SK-N-SH (cell line): ENCODE results near the gene ARMC10. TPM values are rescaled to one million over a fixed set of nuclear protein-coding genes. Genes with fewer than 3 reads are reported as not detected.

ENCODE experiments used
- CTCF ChIA-PET: fragments of 300-600, 350-600 bp; formaldehyde crosslinking; extraction: SDS; loops from one replicate; lab custom pipeline; 2021; lab: Yijun Ruan, JAX
- POLR2A ChIA-PET: fragments of 350-600 bp; sonication (Branson Sonifier 250); formaldehyde crosslinking; extraction: SDS; loops from one replicate; lab custom pipeline; 2020; ENCODE audit warnings: antibody characterized with exemption, inconsistent platforms; lab: Yijun Ruan, JAX
- DNase-seq: peaks from one replicate; pipeline ENCODE4 v3.0.0; 2012
- H2AFZ ChIP-seq: fragments of 200-600 bp; sonication (generic); 2 replicates; pipeline ENCODE4 v1.8.1; 2016; ENCODE audit warnings: antibody characterized with exemption, mild to moderate bottlenecking, low read depth
- H3F3A ChIP-seq: fragments of 200-600 bp; sonication (generic); replicated peaks from 2 replicates; pipeline ENCODE3; 2016; ENCODE audit warnings: antibody characterized with exemption, mild to moderate bottlenecking; ENCODE audit not compliant: insufficient read depth
- H3K27ac ChIP-seq, 2 experiments: fragments of 200-500 bp in 1 of 2; fragments of 200-600 bp in 1 of 2; sonication (Bioruptor generic) in 1 of 2; sonication (generic), shearing (Covaris generic) in 1 of 2; 2 replicates each; pipeline versions ENCODE4 v1.5.1 to v1.6.1; 2014 to 2016; ENCODE audit warnings: low read depth in 2 of 2, inconsistent platforms in 1 of 2, low read length in 1 of 2, mild to moderate bottlenecking in 1 of 2, mixed read lengths in 1 of 2
- H3K27me3 ChIP-seq: fragments of 200-600 bp; sonication (generic), shearing (Covaris generic); 2 replicates; pipeline ENCODE4 v1.6.1; 2016; ENCODE audit warnings: mixed run types; ENCODE audit not compliant: insufficient read depth
- H3K36me3 ChIP-seq, 2 experiments: fragments of 200-500 bp in 1 of 2; fragments of 200-600 bp in 1 of 2; sonication (Bioruptor generic) in 1 of 2; sonication (generic) in 1 of 2; replicated peaks in 1 of 2; 2 replicates each; pipeline versions ENCODE3 to v1.5.1; 2014 to 2016; ENCODE audit warnings: low read length in 1 of 2, mild to moderate bottlenecking in 1 of 2; ENCODE audit not compliant: insufficient read depth in 2 of 2, control insufficient read depth in 1 of 2
- H3K4me1 ChIP-seq, 2 experiments: fragments of 200-500 bp in 1 of 2; fragments of 200-600 bp in 1 of 2; sonication (Bioruptor generic) in 1 of 2; sonication (generic), shearing (Covaris generic) in 1 of 2; 2 replicates each; pipeline versions ENCODE4 v1.5.1 to v1.6.1; 2014 to 2016; ENCODE audit warnings: low read depth in 1 of 2, low read length in 1 of 2, mixed run types in 1 of 2; ENCODE audit not compliant: insufficient read depth in 2 of 2, control insufficient read depth in 1 of 2
- H3K4me2 ChIP-seq: fragments of 200-600 bp; sonication (generic), shearing (Covaris generic); 2 replicates; pipeline ENCODE4 v1.6.1; 2017; ENCODE audit warnings: mixed run types
- H3K4me3 ChIP-seq, 2 experiments: fragments of 200-500 bp in 1 of 2; fragments of 200-600 bp in 1 of 2; sonication (Bioruptor generic) in 1 of 2; sonication (generic), shearing (Covaris generic) in 1 of 2; 2 replicates each; pipeline versions ENCODE4 v1.5.1 to v1.8.1; 2014 to 2016; ENCODE audit warnings: low read depth in 2 of 2, inconsistent platforms in 1 of 2, low read length in 1 of 2, mild to moderate bottlenecking in 1 of 2, mixed read lengths in 1 of 2, moderate library complexity in 1 of 2
- H3K79me2 ChIP-seq: fragments of 200-600 bp; sonication (generic); 2 replicates; pipeline ENCODE4 v1.8.1; 2017; ENCODE audit warnings: mild to moderate bottlenecking; ENCODE audit not compliant: insufficient read depth
- H3K9ac ChIP-seq: fragments of 200-600 bp; sonication (generic); 2 replicates; pipeline ENCODE4 v1.6.1; 2017; ENCODE audit warnings: mixed run types
- H3K9me2 ChIP-seq: fragments of 200-600 bp; sonication (generic); 2 replicates; pipeline ENCODE4 v1.6.1; 2017; ENCODE audit warnings: mixed run types
- H3K9me3 ChIP-seq: fragments of 200-600 bp; sonication (generic); 2 replicates; pipeline ENCODE4 v1.6.1; 2017; ENCODE audit warnings: mixed run types, mild to moderate bottlenecking, moderate library complexity
- H4K20me1 ChIP-seq: fragments of 200-600 bp; sonication (generic); 2 replicates; pipeline ENCODE4 v1.6.1; 2017; ENCODE audit warnings: mild to moderate bottlenecking, mixed run types; ENCODE audit not compliant: insufficient read depth
- FOXJ3 ChIP-seq: sonication (generic); formaldehyde crosslinking; IDR thresholded peaks from 2 replicates; pipeline ENCODE4 v1.5.1; 2020; ENCODE audit warnings: mild to moderate bottlenecking, missing genetic modification reagents
- GATA2 ChIP-seq: sonication (generic); formaldehyde crosslinking; IDR thresholded peaks from 2 replicates; pipeline ENCODE4 v1.5.0; 2020; ENCODE audit warnings: mild to moderate bottlenecking, missing genetic modification reagents
- JUND ChIP-seq: IDR thresholded peaks from 2 replicates; pipeline ENCODE4 v1.4.0; 2012
- MEF2A ChIP-seq: IDR thresholded peaks from 2 replicates; pipeline ENCODE4 v1.4.0; 2012; ENCODE audit warnings: low read depth, borderline replicate concordance
- NFIC ChIP-seq: IDR thresholded peaks from 2 replicates; pipeline ENCODE4 v1.4.0; 2012; ENCODE audit warnings: borderline replicate concordance
- PBX3 ChIP-seq: IDR thresholded peaks from 2 replicates; pipeline ENCODE4; 2012
- RCOR1 ChIP-seq: fragments of 150-350 bp; IDR thresholded peaks from 2 replicates; pipeline ENCODE4 v1.6.1; 2017; ENCODE audit warnings: antibody characterized with exemption, low read length
- SIN3A ChIP-seq: IDR thresholded peaks from 2 replicates; pipeline ENCODE4 v1.6.1; 2012; ENCODE audit warnings: low read depth, mild to moderate bottlenecking, low read length, moderate library complexity, borderline replicate concordance
- SMC3 ChIP-seq: IDR thresholded peaks from 2 replicates; pipeline ENCODE4 v1.6.1; 2012; ENCODE audit warnings: low read depth, low read length, improper control_type of control experiment
- TCF12 ChIP-seq: IDR thresholded peaks from 2 replicates; pipeline ENCODE4 v1.4.0; 2012
- TEAD4 ChIP-seq: IDR thresholded peaks from 2 replicates; pipeline ENCODE4 v1.4.0; 2012; ENCODE audit warnings: mild to moderate bottlenecking, borderline replicate concordance; ENCODE audit not compliant: insufficient read depth
- USF1 ChIP-seq: IDR thresholded peaks from 2 replicates; pipeline ENCODE4 v1.4.0; 2012; ENCODE audit warnings: low read depth, borderline replicate concordance
- ZBTB33 ChIP-seq: IDR thresholded peaks from 2 replicates; pipeline ENCODE4 v1.4.0; 2012; ENCODE audit warnings: low read depth, borderline replicate concordance
- WGBS: methylation state at CpG from one replicate; pipeline ENCODE4 v1.1.6; 2017; ENCODE audit warnings: low lambda C conversion rate; 5-methylcytosine and 5-hydroxymethylcytosine counted together
- polyA plus RNA-seq, 3 experiments: library from polyadenylated mRNA; depleted of rRNA; stranded (reverse); fragments of >200 nt; gene quantifications; 2 replicates each; pipeline ENCODE4 v1.2.3, GENCODE V29; 2012

Gene ARMC10
- polyA plus RNA-seq, 1 of the 3 experiments (the other 2 are of a cell fraction): 43.4 TPM

GRCh38 chr7:103058122-103058521, 16.8 kb upstream of the ARMC10 start:
- Histone ChIP-seq H3K9me3 (no peaks in the 10 kb centered on the region), H4K20me1 (no peaks in the 10 kb centered on the region), H3K4me3 (no peak overlapping the region), H3K27ac (no peak overlapping the region), H3K9me2 (no peaks in the 10 kb centered on the region), H3F3A (peaks cover 8% of the 10 kb centered on the region), H3K36me3 (peaks cover 0 to 13% of the 10 kb centered on the region in 2 experiments), H3K79me2 (no peaks in the 10 kb centered on the region), H3K9ac (no peak overlapping the region), H3K4me1 (no peaks in the 10 kb centered on the region; a peak in 1 of 4 replicates), H3K27me3 (no peaks in the 10 kb centered on the region), H2AFZ (no peak overlapping the region), H3K4me2 (no peak overlapping the region)
- DNase-seq: no peak
- POLR2A ChIA-PET: no interaction called here
- TF ChIP-seq TEAD4 (no peak), TCF12 (no peak)
- CTCF ChIA-PET: interaction anchor here (1.2 kb wide), 1 partner anchor 232 kb away, joined by 3 read pairs; no protein-coding TSS in a partner anchor

GRCh38 chr7:103059471-103059870, 15.5 kb upstream of the ARMC10 start:
- ChIA-PET CTCF (interaction anchor here (0.8 to 3.8 kb wide), 4 partner anchors 10 to 233 kb away, joined by 3 to 54 read pairs (median 4); partner anchors contain the start of genes ARMC10 and FBXL13), POLR2A (no interaction called here)
- H3K9me3 ChIP-seq: no peaks in the 10 kb centered on the region
- no peak for DNase-seq
- peaks cover 8% of the 10 kb centered on the region for H3F3A ChIP-seq
- no peaks in the 10 kb centered on the region; a peak in 1 of 4 replicates for H3K4me1 ChIP-seq
- H4K20me1 ChIP-seq: no peaks in the 10 kb centered on the region
- no peaks in the 10 kb centered on the region for H3K9me2 ChIP-seq
- no peak overlapping the region for H3K9ac ChIP-seq
- WGBS: 87% methylated on average over 2 of the region's 2 CpGs
- no peak overlapping the region for H2AFZ ChIP-seq
- H3K4me3 ChIP-seq: no peak overlapping the region
- no peak overlapping the region for H3K4me2 ChIP-seq
- H3K27me3 ChIP-seq: no peaks in the 10 kb centered on the region
- TF ChIP-seq SIN3A (no peak), GATA2 (CRISPR knock-in tag) (no peak), RCOR1 (no peak), JUND (no peak), USF1 (no peak), FOXJ3 (CRISPR knock-in tag) (no peak), SMC3 (no peak), NFIC (no peak), ZBTB33 (no peak), PBX3 (no peak), MEF2A (no peak)
- H3K27ac ChIP-seq: no peak overlapping the region
- H3K79me2 ChIP-seq: no peaks in the 10 kb centered on the region
- peaks cover 0 to 7% of the 10 kb centered on the region in 2 experiments for H3K36me3 ChIP-seq
